DOHH2 (cell line): Measurements from ENCODE around the gene TRPV4.

ENCODE experiments used
- CTCF ChIP-seq: fragments of 200-600 bp; sonication (generic); IDR thresholded peaks from one replicate; pipeline ENCODE4 v1.5.1; 2014; ENCODE audit warnings: antibody characterized with exemption, mild to moderate bottlenecking, low read depth, low read length; ENCODE audit not compliant: poor library complexity, severe bottlenecking
- EZH2phosphoT487 ChIP-seq: fragments of 200-600 bp; sonication (generic); IDR thresholded peaks from 2 replicates; pipeline ENCODE4 v1.6.1; 2017; ENCODE audit warnings: borderline replicate concordance, mild to moderate bottlenecking, antibody characterized with exemption, low read length, moderate library complexity, mixed read lengths

GRCh38 chr12:109741286-109741969 is 91.8 kb downstream of the TRPV4 start:
- TF ChIP-seq CTCF, result no peak
- no peak for TF ChIP-seq EZH2phosphoT487
